ENCODE measurements around the gene APBB2.

Gene APBB2

DNA sequence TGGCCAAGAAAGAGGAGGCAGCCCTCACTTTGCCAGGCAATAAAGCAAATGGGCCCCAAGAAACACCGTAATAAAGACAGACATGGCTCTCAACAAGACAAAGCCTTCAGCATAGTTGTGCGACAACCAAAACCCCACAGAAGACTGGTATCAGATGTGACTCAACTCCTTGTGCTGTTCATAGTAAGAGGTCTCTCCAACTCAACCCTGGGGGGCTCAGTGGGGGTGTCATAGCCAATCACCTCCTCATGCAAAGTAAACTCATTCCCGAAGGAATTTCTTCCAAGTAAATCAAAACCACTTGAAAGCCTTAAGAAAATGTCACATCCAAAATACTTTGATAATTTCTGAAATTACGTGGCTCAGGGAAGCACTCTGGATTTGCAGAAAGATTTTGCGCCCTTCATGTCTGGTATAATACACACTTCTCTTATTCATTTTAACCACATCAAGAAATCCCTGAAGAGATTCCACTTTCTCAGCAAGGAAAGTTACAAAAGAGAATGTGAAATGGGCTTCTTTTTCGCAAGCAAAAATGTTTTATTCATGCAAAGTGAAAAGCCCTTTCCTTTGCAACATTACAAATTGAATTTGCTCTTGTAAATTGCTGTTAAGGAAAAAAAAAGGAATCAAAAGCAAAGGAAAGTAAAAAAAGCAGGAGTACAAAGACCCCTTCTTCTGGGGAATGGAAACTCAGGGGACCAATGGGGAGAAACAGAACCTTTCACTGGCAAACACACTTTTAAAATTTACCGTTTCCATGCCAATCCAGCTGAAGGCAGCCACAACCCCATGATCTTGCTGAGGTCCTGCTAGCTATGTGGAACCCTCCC is 327.2 kb downstream of the APBB2 start:
- H2AFZ ChIP-seq (ENCODE audit: low read depth, low read length), result no peak overlapping the region
- no peaks in the 10 kb centered on the region for H3K9me3 ChIP-seq (ENCODE audit: low read length)
- peaks cover 7% of the 10 kb centered on the region for H3K4me1 ChIP-seq (ENCODE audit: insufficient read depth, low read length)
- H3K36me3 ChIP-seq (ENCODE audit: insufficient read depth, low read length), result no peaks in the 10 kb centered on the region
- no peak overlapping the region for H3K4me3 ChIP-seq (ENCODE audit: low read length)
- peaks cover 3% of the 10 kb centered on the region for H3K27me3 ChIP-seq (ENCODE audit: insufficient read depth, low read length)

DNA sequence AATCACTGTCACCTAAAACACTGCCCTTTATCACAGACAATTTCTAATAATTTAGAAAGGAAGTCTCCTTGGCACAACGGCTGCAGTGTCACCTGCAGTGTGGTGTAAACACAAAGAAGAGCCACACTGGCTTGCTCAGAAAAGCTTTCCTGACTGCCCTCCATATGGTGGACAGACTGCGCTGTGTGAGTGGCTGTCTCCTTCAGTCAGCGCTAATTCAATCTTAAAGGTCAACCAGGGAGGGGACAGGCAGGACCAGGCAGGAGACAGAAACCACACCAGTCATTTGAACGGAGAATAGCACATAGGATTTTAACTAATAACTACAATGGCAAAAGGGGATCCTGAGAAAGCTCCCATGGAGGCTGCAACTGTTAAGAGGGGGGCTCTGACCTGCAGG is 332.5 kb downstream of the APBB2 start:
- H3K9me3 ChIP-seq (ENCODE audit: low read length), result no peaks in the 10 kb centered on the region
- no peaks in the 10 kb centered on the region for H3K36me3 ChIP-seq (ENCODE audit: insufficient read depth, low read length)
- no peak overlapping the region for H2AFZ ChIP-seq (ENCODE audit: low read depth, low read length)
- no peak overlapping the region for H3K4me3 ChIP-seq (ENCODE audit: low read length)
- peaks cover 4% of the 10 kb centered on the region for H3K27me3 ChIP-seq (ENCODE audit: insufficient read depth, low read length)
- H3K4me1 ChIP-seq (ENCODE audit: insufficient read depth, low read length), result no peaks in the 10 kb centered on the region

DNA sequence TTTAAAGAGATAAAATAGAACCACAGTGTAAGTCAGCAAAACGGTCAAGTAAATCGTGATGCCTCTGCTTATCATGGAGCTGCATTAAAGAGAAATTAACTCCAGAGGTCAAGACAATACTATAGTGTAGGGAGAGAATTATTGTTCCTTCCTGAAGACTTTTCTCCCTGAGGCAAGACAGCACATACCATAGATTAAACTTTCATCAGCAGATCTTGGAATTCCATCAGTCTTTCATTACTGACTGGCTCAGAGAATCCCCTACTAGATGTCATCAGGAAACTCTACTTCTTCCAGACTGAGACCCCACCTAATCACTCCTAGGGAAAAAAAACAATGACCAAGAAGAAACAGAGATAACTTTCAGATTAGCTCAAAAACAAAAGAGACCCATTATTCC is 333.2 kb downstream of the APBB2 start:
- no peaks in the 10 kb centered on the region for H3K9me3 ChIP-seq (ENCODE audit: low read length)
- no peaks in the 10 kb centered on the region for H3K4me1 ChIP-seq (ENCODE audit: insufficient read depth, low read length)
- peaks cover 4% of the 10 kb centered on the region for H3K27me3 ChIP-seq (ENCODE audit: insufficient read depth, low read length)
- no peak overlapping the region for H2AFZ ChIP-seq (ENCODE audit: low read depth, low read length)
- H3K4me3 ChIP-seq (ENCODE audit: low read length), result no peak overlapping the region
- no peaks in the 10 kb centered on the region for H3K36me3 ChIP-seq (ENCODE audit: insufficient read depth, low read length)

DNA sequence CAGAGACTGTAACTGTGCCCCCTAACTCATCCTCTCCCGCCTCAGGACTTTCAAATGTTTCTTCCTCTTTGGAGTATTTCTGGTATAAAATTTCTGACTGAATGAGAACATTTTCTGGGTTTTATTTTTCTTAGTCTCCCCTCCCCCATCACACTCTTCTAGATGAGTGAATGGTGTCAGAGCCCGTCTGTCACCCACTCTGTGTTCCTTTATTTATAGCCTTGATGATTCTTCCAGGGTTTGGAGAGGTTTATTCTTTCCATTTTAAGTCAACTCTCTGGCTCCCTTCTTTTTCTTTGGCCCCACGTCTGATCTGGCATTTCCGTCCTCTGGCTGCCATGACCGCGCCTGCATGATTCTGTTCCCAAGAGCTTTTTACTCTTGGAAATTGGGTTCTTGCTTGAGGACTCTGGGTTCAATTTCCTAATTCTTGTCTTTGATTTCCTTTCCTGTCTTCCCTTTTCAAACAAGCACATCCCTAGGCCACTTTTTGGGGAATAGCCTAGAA is 335.7 kb downstream of the APBB2 start:
- Histone ChIP-seq H2AFZ (ENCODE audit: low read depth, low read length) (no peak overlapping the region), H3K36me3 (ENCODE audit: insufficient read depth, low read length) (no peaks in the 10 kb centered on the region), H3K27me3 (ENCODE audit: insufficient read depth, low read length) (peaks cover 4% of the 10 kb centered on the region), H3K4me3 (ENCODE audit: low read length) (no peak overlapping the region), H3K9me3 (ENCODE audit: low read length) (no peaks in the 10 kb centered on the region), H3K4me1 (ENCODE audit: insufficient read depth, low read length) (peaks cover 8% of the 10 kb centered on the region)

DNA sequence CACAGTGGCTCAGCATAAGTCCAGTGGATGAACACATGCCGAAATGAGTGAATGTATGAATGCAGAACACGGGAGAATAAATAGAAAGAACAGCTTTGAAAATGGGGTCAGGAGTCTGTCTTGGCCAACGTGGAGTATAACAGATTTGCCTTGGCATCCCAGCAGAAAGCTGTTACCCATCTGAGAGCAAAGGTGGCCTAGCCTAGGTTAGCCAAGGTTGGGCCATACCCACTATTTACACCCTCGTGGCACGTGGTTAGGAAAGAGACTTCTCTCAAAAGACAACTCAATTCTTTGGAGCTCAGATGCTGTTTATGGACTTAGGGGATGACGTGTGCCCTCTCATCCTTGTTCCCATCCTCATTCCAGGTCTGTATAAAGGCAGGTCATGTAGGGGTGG is 337.3 kb downstream of the APBB2 start:
- no peak overlapping the region for H3K4me3 ChIP-seq (ENCODE audit: low read length)
- H3K27me3 ChIP-seq (ENCODE audit: insufficient read depth, low read length), result no peaks in the 10 kb centered on the region
- no peak overlapping the region for H2AFZ ChIP-seq (ENCODE audit: low read depth, low read length)
- H3K36me3 ChIP-seq (ENCODE audit: insufficient read depth, low read length), result no peaks in the 10 kb centered on the region
- H3K9me3 ChIP-seq (ENCODE audit: low read length), result no peaks in the 10 kb centered on the region
- peaks cover 8% of the 10 kb centered on the region for H3K4me1 ChIP-seq (ENCODE audit: insufficient read depth, low read length)

DNA sequence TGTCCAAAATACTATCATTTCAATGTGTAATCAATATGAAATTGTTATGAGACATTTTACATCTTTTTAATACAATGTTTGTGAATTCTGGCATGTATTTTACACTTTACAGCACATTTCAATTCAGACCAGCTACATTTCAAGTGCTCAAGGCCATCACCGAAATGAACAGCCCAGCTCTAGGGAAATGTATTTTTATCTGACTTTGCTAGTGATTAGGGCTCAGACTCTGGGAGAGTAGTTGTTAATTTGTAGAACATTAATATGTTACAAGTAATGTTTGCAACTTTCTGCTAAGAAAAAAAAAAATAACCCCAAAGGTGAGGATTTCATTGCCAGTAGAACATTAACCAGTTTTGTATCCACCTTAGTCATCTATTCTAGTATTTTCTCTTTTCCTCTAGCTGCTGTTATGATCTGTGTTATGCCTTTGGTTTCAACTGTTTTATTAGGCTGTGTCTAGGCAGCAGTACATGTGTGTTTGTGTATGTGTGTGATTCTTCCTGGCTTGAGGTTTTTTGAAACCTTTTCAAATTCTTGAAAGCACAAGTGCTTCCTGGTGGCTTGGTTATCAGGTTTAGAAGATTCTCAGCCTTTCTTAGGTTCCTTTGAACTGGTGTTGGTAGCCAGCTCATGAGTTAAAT is 338.7 kb downstream of the APBB2 start:
- Histone ChIP-seq H3K27me3 (ENCODE audit: insufficient read depth, low read length) (no peaks in the 10 kb centered on the region), H3K9me3 (ENCODE audit: low read length) (no peaks in the 10 kb centered on the region), H3K4me1 (ENCODE audit: insufficient read depth, low read length) (peaks cover 8% of the 10 kb centered on the region), H3K4me3 (ENCODE audit: low read length) (no peak overlapping the region), H3K36me3 (ENCODE audit: insufficient read depth, low read length) (no peaks in the 10 kb centered on the region), H2AFZ (ENCODE audit: low read depth, low read length) (no peak overlapping the region)

DNA sequence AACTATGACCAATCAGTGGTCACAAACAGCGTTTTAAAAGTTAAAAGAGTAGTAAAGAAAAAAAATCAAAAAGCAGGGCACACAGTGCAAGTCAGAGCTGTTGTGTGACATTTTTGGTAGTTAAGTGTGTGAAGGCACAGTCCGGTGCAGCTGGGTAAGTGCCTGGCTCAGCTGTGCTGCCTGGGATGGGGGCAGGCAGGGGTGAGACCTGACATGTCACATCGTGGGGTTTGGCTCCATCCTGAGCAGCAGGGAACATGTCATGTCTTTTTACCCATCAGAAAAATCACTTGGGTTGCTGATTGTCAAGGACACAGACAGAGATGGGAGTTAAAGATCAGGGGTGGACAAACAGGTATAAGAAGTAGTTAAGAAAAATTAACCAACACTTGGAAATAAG is 339.4 kb downstream of the APBB2 start:
- H3K4me3 ChIP-seq (ENCODE audit: low read length), result no peak overlapping the region
- peaks cover 8% of the 10 kb centered on the region for H3K4me1 ChIP-seq (ENCODE audit: insufficient read depth, low read length)

DNA sequence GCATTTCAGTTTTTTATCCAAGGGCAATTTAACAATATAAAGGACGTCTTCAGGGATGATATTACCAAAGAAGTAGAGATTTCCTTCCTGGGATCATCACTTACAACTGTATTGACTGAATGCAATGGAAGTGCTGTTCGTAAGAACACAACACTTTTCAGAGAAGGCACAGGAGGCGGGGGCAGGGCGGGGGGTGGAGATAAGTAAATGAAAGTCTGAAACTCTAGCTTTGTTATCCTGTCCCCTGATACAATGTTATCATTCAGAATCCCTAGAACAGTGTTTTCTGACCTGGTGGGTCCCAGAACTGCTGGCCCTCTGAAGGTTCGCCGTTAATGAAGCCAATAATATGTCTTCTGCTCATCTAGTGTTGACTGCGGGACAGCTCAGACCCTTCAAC is 340.0 kb downstream of the APBB2 start:
- Histone ChIP-seq H3K9me3 (ENCODE audit: low read length) (no peaks in the 10 kb centered on the region), H3K36me3 (ENCODE audit: insufficient read depth, low read length) (no peaks in the 10 kb centered on the region), H2AFZ (ENCODE audit: low read depth, low read length) (no peak overlapping the region), H3K4me3 (ENCODE audit: low read length) (no peak overlapping the region), H3K27me3 (ENCODE audit: insufficient read depth, low read length) (no peaks in the 10 kb centered on the region), H3K4me1 (ENCODE audit: insufficient read depth, low read length) (peaks cover 8% of the 10 kb centered on the region)

More for the DNA sequence above, 339.4 kb downstream of the APBB2 start:
- H3K36me3 ChIP-seq (ENCODE audit: insufficient read depth, low read length), result no peaks in the 10 kb centered on the region
- no peaks in the 10 kb centered on the region for H3K27me3 ChIP-seq (ENCODE audit: insufficient read depth, low read length)
- H3K9me3 ChIP-seq (ENCODE audit: low read length), result no peaks in the 10 kb centered on the region
- H2AFZ ChIP-seq (ENCODE audit: low read depth, low read length), result no peak overlapping the region

DNA sequence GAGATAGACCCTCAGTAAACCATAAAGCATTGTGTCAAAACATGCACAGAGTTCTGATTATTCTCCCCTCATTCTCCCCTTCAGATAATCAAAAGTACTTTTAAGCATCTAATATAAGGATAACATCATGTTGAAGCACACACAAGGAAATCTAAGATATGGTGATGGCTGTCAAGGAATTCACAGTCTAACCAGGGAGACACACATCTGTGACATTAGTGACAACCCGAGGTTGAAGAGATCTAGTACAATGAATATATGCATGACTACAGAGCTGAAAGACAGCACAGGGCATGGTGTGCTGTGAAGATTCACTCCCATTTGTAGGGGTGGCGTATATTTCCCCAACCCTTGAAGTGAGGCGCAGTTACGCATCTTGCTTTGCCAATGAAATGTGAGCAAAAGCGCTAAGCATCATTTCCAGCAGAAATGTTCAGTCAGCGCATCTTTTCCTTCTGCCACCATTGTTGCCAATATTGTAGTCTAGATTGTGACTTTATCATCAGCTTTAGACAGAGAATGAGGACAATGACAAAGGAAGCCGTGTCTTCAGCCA is 342.6 kb downstream of the APBB2 start:
- Histone ChIP-seq H3K4me1 (ENCODE audit: insufficient read depth, low read length) (peaks cover 8% of the 10 kb centered on the region), H3K9me3 (ENCODE audit: low read length) (no peaks in the 10 kb centered on the region), H3K36me3 (ENCODE audit: insufficient read depth, low read length) (no peaks in the 10 kb centered on the region), H3K4me3 (ENCODE audit: low read length) (no peak overlapping the region), H3K27me3 (ENCODE audit: insufficient read depth, low read length) (no peaks in the 10 kb centered on the region), H2AFZ (ENCODE audit: low read depth, low read length) (no peak overlapping the region)

DNA sequence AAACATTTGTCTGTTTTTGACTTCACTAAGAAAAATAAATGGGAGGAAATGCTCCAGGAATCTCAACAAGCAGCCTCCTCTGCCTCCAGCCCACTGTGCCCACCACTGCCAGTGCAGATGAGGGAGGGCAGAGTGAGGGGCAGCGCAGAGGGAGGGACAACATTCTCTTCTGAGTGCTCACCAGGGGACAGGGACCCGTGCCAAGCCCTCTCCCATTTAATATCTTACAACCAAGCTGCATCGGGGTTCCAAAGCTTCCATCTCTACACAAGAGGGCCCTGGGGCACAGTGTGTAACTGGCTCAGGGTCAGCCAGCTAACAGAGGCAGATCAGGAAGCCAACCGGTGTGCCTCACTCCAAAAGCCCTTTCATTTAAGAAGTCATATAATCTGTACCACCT is 344.2 kb downstream of the APBB2 start:
- Histone ChIP-seq H3K36me3 (ENCODE audit: insufficient read depth, low read length) (no peaks in the 10 kb centered on the region), H2AFZ (ENCODE audit: low read depth, low read length) (no peak overlapping the region), H3K9me3 (ENCODE audit: low read length) (no peaks in the 10 kb centered on the region), H3K27me3 (ENCODE audit: insufficient read depth, low read length) (no peaks in the 10 kb centered on the region), H3K4me3 (ENCODE audit: low read length) (no peak overlapping the region), H3K4me1 (ENCODE audit: insufficient read depth, low read length) (peaks cover 8% of the 10 kb centered on the region)

DNA sequence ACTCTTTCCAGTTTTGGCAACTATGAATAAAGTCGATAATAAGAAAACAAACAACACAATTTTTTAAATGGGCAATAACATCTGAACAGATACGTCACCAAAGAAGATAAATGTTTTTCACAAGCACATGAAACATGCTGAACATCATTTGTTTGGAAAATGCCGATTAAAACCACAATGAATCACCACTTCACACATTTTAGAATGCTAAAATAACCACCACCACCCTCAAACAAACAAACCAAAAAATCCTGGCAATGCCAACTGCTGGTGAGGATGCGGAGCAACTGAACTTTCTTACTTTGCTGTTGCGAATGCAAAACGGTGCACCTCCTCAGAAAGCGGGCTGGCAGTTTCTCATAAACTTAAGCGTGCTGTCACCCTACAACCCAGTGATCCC is 348.6 kb downstream of the APBB2 start:
- no peak overlapping the region for H3K4me3 ChIP-seq (ENCODE audit: low read length)
- H2AFZ ChIP-seq (ENCODE audit: low read depth, low read length), result no peak overlapping the region
- no peaks in the 10 kb centered on the region for H3K36me3 ChIP-seq (ENCODE audit: insufficient read depth, low read length)
- H3K27me3 ChIP-seq (ENCODE audit: insufficient read depth, low read length), result no peaks in the 10 kb centered on the region
- no peaks in the 10 kb centered on the region for H3K4me1 ChIP-seq (ENCODE audit: insufficient read depth, low read length)
- no peaks in the 10 kb centered on the region for H3K9me3 ChIP-seq (ENCODE audit: low read length)

DNA sequence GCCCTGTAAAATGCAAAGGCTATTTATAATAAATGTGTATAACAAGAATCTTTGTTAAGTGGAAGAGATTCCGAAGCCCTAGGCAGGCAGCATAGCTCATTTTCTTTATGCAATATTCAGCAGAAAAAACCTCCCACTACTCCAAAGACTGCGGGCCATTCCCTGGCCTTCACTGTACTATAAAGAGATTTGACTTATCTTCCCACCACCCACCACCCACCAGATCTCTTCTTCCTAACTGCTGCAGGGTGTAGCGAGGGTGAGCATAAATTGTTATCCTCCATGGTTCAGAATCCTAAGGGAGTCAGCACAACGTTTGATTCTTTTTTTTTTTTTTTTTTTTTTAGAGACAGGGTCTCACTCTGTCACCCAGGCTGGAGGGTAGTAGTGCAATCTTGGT is 349.8 kb downstream of the APBB2 start:
- no peaks in the 10 kb centered on the region for H3K27me3 ChIP-seq (ENCODE audit: insufficient read depth, low read length)
- no peaks in the 10 kb centered on the region for H3K9me3 ChIP-seq (ENCODE audit: low read length)
- H3K4me3 ChIP-seq (ENCODE audit: low read length), result no peak overlapping the region
- no peak overlapping the region for H2AFZ ChIP-seq (ENCODE audit: low read depth, low read length)
- no peaks in the 10 kb centered on the region for H3K36me3 ChIP-seq (ENCODE audit: insufficient read depth, low read length)
- H3K4me1 ChIP-seq (ENCODE audit: insufficient read depth, low read length), result no peaks in the 10 kb centered on the region

DNA sequence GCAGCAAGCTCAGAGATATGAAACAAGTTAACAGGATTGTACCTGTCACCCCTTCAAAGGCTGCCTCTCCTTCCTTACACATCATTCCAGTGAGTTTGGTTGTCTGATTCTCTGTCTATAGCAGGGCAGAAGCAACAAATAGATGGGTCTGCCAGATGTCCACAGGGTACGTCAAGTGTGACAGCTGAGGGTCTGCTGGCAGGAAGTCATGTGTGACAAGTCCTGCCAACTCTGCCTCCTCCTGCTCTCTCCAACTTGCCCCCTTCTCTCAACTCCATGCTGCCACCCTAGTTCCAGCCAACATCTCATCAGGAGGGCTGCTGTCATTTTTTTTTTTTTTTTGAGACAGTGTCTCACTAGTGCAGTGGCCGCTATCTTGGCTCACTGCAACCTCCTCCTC is 355.4 kb downstream of the APBB2 start:
- H3K27me3 ChIP-seq (ENCODE audit: insufficient read depth, low read length), result peaks cover 4% of the 10 kb centered on the region
- H3K9me3 ChIP-seq (ENCODE audit: low read length), result no peaks in the 10 kb centered on the region
- peaks cover 9% of the 10 kb centered on the region for H3K4me1 ChIP-seq (ENCODE audit: insufficient read depth, low read length)
- no peaks in the 10 kb centered on the region for H3K36me3 ChIP-seq (ENCODE audit: insufficient read depth, low read length)
- no peak overlapping the region for H2AFZ ChIP-seq (ENCODE audit: low read depth, low read length)
- H3K4me3 ChIP-seq (ENCODE audit: low read length), result no peak overlapping the region
